Measurements from ENCODE around the gene SOBP.

- TF ChIP-seq CTCF (conservative IDR thresholded peaks at IDR 0.05 in 1 of 2, IDR thresholded peaks at IDR 0.05 in 1 of 2; ENCODE audit: low read depth in 1 of 2, low read length in 2 of 2) (no peak), EZH2 (IDR thresholded peaks at IDR 0.05; ENCODE audit: low read length, missing control alignments) (no peak)
Observed at GRCh38 chr6:107545763-107546162, 55.8 kb downstream of the SOBP start.
